ENCODE data around the gene DDX28.

Gene DDX28

GRCh38 chr16:68022728-68023537 lies at the start of gene DDX28, which contains the start of gene DUS2:
Gene DDX28, minus strand, starts transcription at chr16:68023232. Its CDS starts 30 bp downstream, at chr16:68023202.
Gene DUS2, plus strand, starts transcription at chr16:68023284. Its CDS starts 14,740 bp downstream, at chr16:68038024.
- DNase-seq: no peak

GRCh38 chr16:68072038-68072695 lies 49.1 kb upstream of the DDX28 start:
- no peak for DNase-seq

GRCh38 chr16:68071518-68071901 lies 48.5 kb upstream of the DDX28 start:
- no peak for DNase-seq

GRCh38 chr16:68070806-68071517 lies 47.9 kb upstream of the DDX28 start:
- DNase-seq: no peak

GRCh38 chr16:68070249-68070730 lies 47.3 kb upstream of the DDX28 start:
- no peak for DNase-seq

- DNase-seq: no peak
Measured at GRCh38 chr16:68069511-68070248, 46.6 kb upstream of the DDX28 start.

GRCh38 chr16:68068926-68069325 lies 45.9 kb upstream of the DDX28 start:
- no peak for DNase-seq

GRCh38 chr16:68066763-68067162 lies 43.7 kb upstream of the DDX28 start:
- no peak for DNase-seq

GRCh38 chr16:68065716-68066305 lies 42.8 kb upstream of the DDX28 start:
- no peak for DNase-seq

- no peak for DNase-seq
Measured at GRCh38 chr16:68064791-68065365, 41.8 kb upstream of the DDX28 start.

- DNase-seq: no peak
Measured at GRCh38 chr16:68062910-68063393, 39.9 kb upstream of the DDX28 start.

- DNase-seq: no peak
Measured at GRCh38 chr16:68061396-68061795, 38.4 kb upstream of the DDX28 start.

- no peak for DNase-seq
Measured at GRCh38 chr16:68059804-68060203, 36.8 kb upstream of the DDX28 start.

- no peak for DNase-seq
Measured at GRCh38 chr16:68055395-68055794, 32.4 kb upstream of the DDX28 start.

GRCh38 chr16:68049449-68049848 lies 26.4 kb upstream of the DDX28 start:
- no peak for DNase-seq

GRCh38 chr16:68047987-68048386 lies 25.0 kb upstream of the DDX28 start:
- DNase-seq: no peak

GRCh38 chr16:68046106-68046505 lies 23.1 kb upstream of the DDX28 start:
- no peak for DNase-seq

- no peak for DNase-seq
Measured at GRCh38 chr16:68041783-68042182, 18.8 kb upstream of the DDX28 start.

- DNase-seq: no peak
Measured at GRCh38 chr16:68040506-68041288, 17.7 kb upstream of the DDX28 start.

- DNase-seq: no peak
Measured at GRCh38 chr16:68037841-68038597, 15.0 kb upstream of the DDX28 start.

Data from cortex of kidney (tissue), 1 donor.